IMR-90 (cell line): ENCODE results near the gene ITPK1. TPM values are rescaled to one million over a fixed set of nuclear protein-coding genes. Genes with fewer than 3 reads are reported as not detected.

Experiments used
- ATAC-seq: fragments of 200-7000 bp; cut with Tn5 transposase; 2 replicates; pipeline ENCODE4 v1.9.1; 2020; ENCODE audit warnings: low read depth, mild to moderate bottlenecking, moderate library complexity
- BruUV-seq: library from RNA; stranded (reverse); fragments of 400-500 nt; replicated peaks from 2 replicates; lab custom pipeline; 2021; lab: Mats Ljungman, UMichigan
- CTCF ChIA-PET: fragments of 300-600 bp; formaldehyde crosslinking; extraction: SDS; loops from one replicate; lab custom pipeline; 2021; ENCODE audit warnings: antibody characterized with exemption; lab: Yijun Ruan, JAX
- POLR2A ChIA-PET: fragments of 300-600 bp; sonication (Branson Sonifier 250); formaldehyde crosslinking; loops from one replicate; lab custom pipeline; 2022; ENCODE audit warnings: antibody characterized with exemption; ENCODE audit not compliant: unreplicated experiment; lab: Charles Lee
- DNase-seq: peaks from one replicate; pipeline ENCODE4 v3.0.0; 2013
- H2AFZ ChIP-seq: replicated peaks from 2 replicates; pipeline ENCODE3; 2013; ENCODE audit warnings: low read length, mild to moderate bottlenecking; ENCODE audit not compliant: poor library complexity
- H2AK5ac ChIP-seq: 2 replicates; pipeline ENCODE4 v1.6.1; 2013; ENCODE audit warnings: low read depth, low read length, inconsistent platforms
- H2AK9ac ChIP-seq: replicated peaks from 2 replicates; pipeline ENCODE3; 2013; ENCODE audit warnings: mild to moderate bottlenecking, low read depth, low read length, moderate library complexity; ENCODE audit not compliant: poor library complexity
- H2BK120ac ChIP-seq: 2 replicates; pipeline ENCODE4 v1.6.1; 2013; ENCODE audit warnings: low read depth, low read length, inconsistent platforms
- H2BK15ac ChIP-seq: 3 replicates; pipeline ENCODE4 v1.6.1; 2013; ENCODE audit warnings: low read depth, low read length, inconsistent platforms
- H2BK20ac ChIP-seq: 2 replicates; pipeline ENCODE4 v1.6.1; 2013; ENCODE audit warnings: low read depth, mild to moderate bottlenecking, inconsistent platforms, low read length, moderate library complexity
- H2BK5ac ChIP-seq: 2 replicates; pipeline ENCODE4 v1.6.1; 2013; ENCODE audit warnings: mild to moderate bottlenecking, low read depth, low read length, inconsistent platforms; ENCODE audit not compliant: poor library complexity, severe bottlenecking
- H3K14ac ChIP-seq: replicated peaks from 2 replicates; pipeline ENCODE4 v1.6.1; 2013; ENCODE audit warnings: low read depth, low read length, inconsistent platforms
- H3K18ac ChIP-seq: 2 replicates; pipeline ENCODE4 v1.6.1; 2013; ENCODE audit warnings: low read depth, low read length, control low read depth
- H3K23ac ChIP-seq: 2 replicates; pipeline ENCODE4 v1.6.1; 2013; ENCODE audit warnings: low read depth, low read length, inconsistent platforms
- H3K27ac ChIP-seq: 2 replicates; pipeline ENCODE4 v1.5.1; 2013; ENCODE audit warnings: mild to moderate bottlenecking, control low read depth, low read length; ENCODE audit not compliant: insufficient read depth
- H3K27me3 ChIP-seq: 2 replicates; pipeline ENCODE4 v1.6.1; 2013; ENCODE audit warnings: low read length; ENCODE audit not compliant: control insufficient read depth, insufficient read depth
- H3K36me3 ChIP-seq: 2 replicates; pipeline ENCODE4 v1.6.1; 2013; ENCODE audit warnings: low read length, mixed read lengths; ENCODE audit not compliant: control insufficient read depth, insufficient read depth
- H3K4ac ChIP-seq: 2 replicates; pipeline ENCODE4 v1.6.1; 2013; ENCODE audit warnings: low read depth, low read length, inconsistent platforms
- H3K4me1 ChIP-seq: 2 replicates; pipeline ENCODE4 v1.6.1; 2013; ENCODE audit warnings: low read length, mixed read lengths; ENCODE audit not compliant: control insufficient read depth, insufficient read depth
- H3K4me2 ChIP-seq: 2 replicates; pipeline ENCODE4 v1.6.1; 2013; ENCODE audit warnings: low read depth, mild to moderate bottlenecking, control low read depth, low read length, moderate library complexity
- H3K4me3 ChIP-seq: 2 replicates; pipeline ENCODE4 v1.5.1; 2013; ENCODE audit warnings: low read depth, mild to moderate bottlenecking, control low read depth, low read length, moderate library complexity; ENCODE audit not compliant: insufficient read depth
- H3K56ac ChIP-seq: 2 replicates; pipeline ENCODE4 v1.6.1; 2013; ENCODE audit warnings: low read length, inconsistent platforms; ENCODE audit not compliant: insufficient read depth; ENCODE audit errors: extremely low read depth
- H3K79me1 ChIP-seq, 2 experiments: 2 replicates each; pipeline ENCODE4 v1.6.1; 2013; ENCODE audit warnings: low read length in 2 of 2, inconsistent platforms in 1 of 2, low read depth in 1 of 2
- H3K9ac ChIP-seq: 2 replicates; pipeline ENCODE4 v1.6.1; 2013; ENCODE audit warnings: low read depth, low read length, control low read depth
- H3K9me1 ChIP-seq: 2 replicates; pipeline ENCODE4 v1.6.1; 2013; ENCODE audit warnings: low read length, inconsistent platforms; ENCODE audit not compliant: insufficient read depth
- H3K9me3 ChIP-seq: 2 replicates; pipeline ENCODE4 v1.6.1; 2013; ENCODE audit warnings: low read length; ENCODE audit not compliant: control insufficient read depth, insufficient read depth
- H4K20me1 ChIP-seq: 2 replicates; pipeline ENCODE4 v1.6.1; 2013; ENCODE audit warnings: low read length, inconsistent platforms; ENCODE audit not compliant: insufficient read depth
- H4K5ac ChIP-seq: 2 replicates; pipeline ENCODE4 v1.6.1; 2013; ENCODE audit warnings: mild to moderate bottlenecking, low read depth, low read length, control low read depth
- H4K8ac ChIP-seq, 2 experiments: 2 replicates each; pipeline ENCODE4 v1.6.1; 2013; ENCODE audit warnings: low read depth in 2 of 2, low read length in 2 of 2, control low read depth in 1 of 2, inconsistent platforms in 1 of 2
- H4K91ac ChIP-seq: 2 replicates; pipeline ENCODE4 v1.6.1; 2013; ENCODE audit warnings: low read depth, low read length, inconsistent platforms; ENCODE audit not compliant: insufficient read depth
- BHLHE40 ChIP-seq: fragments of 150-350 bp; IDR thresholded peaks from 2 replicates; pipeline ENCODE4 v1.6.1; 2016; ENCODE audit warnings: mild to moderate bottlenecking, low read depth, low read length
- CEBPB ChIP-seq: IDR thresholded peaks from 2 replicates; pipeline ENCODE4 v1.6.1; 2012; ENCODE audit warnings: low read depth, low read length, improper control_type of control experiment
- CHD1 ChIP-seq: IDR thresholded peaks from 2 replicates; pipeline ENCODE4 v1.6.1; 2012; ENCODE audit warnings: low read depth, low read length, improper control_type of control experiment
- CTCF ChIP-seq: conservative IDR thresholded peaks from 2 replicates; pipeline ENCODE4 v1.5.1; 2012; ENCODE audit warnings: mild to moderate bottlenecking, low read depth, low read length, improper control_type of control experiment
- FOS ChIP-seq: fragments of 150-350 bp; IDR thresholded peaks from 2 replicates; pipeline ENCODE4 v1.6.1; 2016; ENCODE audit warnings: low read depth, low read length
- MAFK ChIP-seq: IDR thresholded peaks from 2 replicates; pipeline ENCODE4 v1.6.1; 2012; ENCODE audit warnings: low read depth, low read length, improper control_type of control experiment
- MAZ ChIP-seq: IDR thresholded peaks from 2 replicates; pipeline ENCODE4 v1.6.1; 2012; ENCODE audit warnings: low read depth, mild to moderate bottlenecking, low read length, improper control_type of control experiment, moderate library complexity, borderline replicate concordance
- MXI1 ChIP-seq: IDR thresholded peaks from 2 replicates; pipeline ENCODE4 v1.6.1; 2012; ENCODE audit warnings: low read depth, mild to moderate bottlenecking, low read length, moderate library complexity, borderline replicate concordance
- NFE2L2 ChIP-seq: fragments of 150-350 bp; IDR thresholded peaks from 2 replicates; pipeline ENCODE4 v1.6.1; 2016; ENCODE audit warnings: low read depth, mild to moderate bottlenecking, low read length
- POLR2A ChIP-seq: IDR thresholded peaks from 2 replicates; pipeline ENCODE4 v1.6.1; 2012; ENCODE audit warnings: mild to moderate bottlenecking, low read depth, low read length
- RAD21 ChIP-seq: IDR thresholded peaks from 2 replicates; pipeline ENCODE4 v1.6.1; 2012; ENCODE audit warnings: low read length, improper control_type of control experiment
- RCOR1 ChIP-seq: IDR thresholded peaks from 2 replicates; pipeline ENCODE4 v1.6.1; 2012; ENCODE audit warnings: mild to moderate bottlenecking, low read length, improper control_type of control experiment; ENCODE audit not compliant: insufficient replicate concordance
- RFX5 ChIP-seq: IDR thresholded peaks from 2 replicates; pipeline ENCODE4 v1.8.0; 2012; ENCODE audit warnings: low read depth, mild to moderate bottlenecking, low read length, moderate library complexity
- SMC3 ChIP-seq: fragments of 150-350 bp; IDR thresholded peaks from 2 replicates; pipeline ENCODE4 v1.6.1; 2016; ENCODE audit warnings: low read depth, mild to moderate bottlenecking, antibody characterized with exemption, low read length, moderate library complexity
- WGBS, 2 experiments: methylation state at CpG; one replicate each; pipeline versions ENCODE4 v1.1.5 to v1.1.7; 2013; ENCODE audit warnings: missing lambda C conversion rate in 2 of 2; ENCODE audit not compliant: insufficient read length in 1 of 2; ENCODE audit errors: extremely low coverage in 2 of 2; 5-methylcytosine and 5-hydroxymethylcytosine counted together
- dilution Hi-C: fragments of 300-500 bp; cut with HindIII; formaldehyde crosslinking; loops from one replicate; pipeline ENCODE4 v1.14.3; 2018; ENCODE audit warnings: low sequenced_read_pairs; ENCODE audit not compliant: unreplicated experiment
- in situ Hi-C: fragments of 300-500 bp; cut with MboI; formaldehyde crosslinking; loops from 3 replicates; pipeline ENCODE4 v1.14.3; 2019; ENCODE audit warnings: low sequenced_read_pairs, inconsistent platforms, mixed read lengths
- intact Hi-C: fragments of 100-400 bp; cut with micrococcal nuclease; formaldehyde crosslinking; loops from 2 replicates; pipeline ENCODE4 v1.10.0; 2022
- polyA plus RNA-seq, 3 experiments: library from polyadenylated mRNA; depleted of rRNA; stranded (reverse); fragments of >200 nt; gene quantifications; 2 replicates each; pipeline ENCODE4 v1.2.3, GENCODE V29; 2012; ENCODE audit warnings: low replicate concordance in 1 of 3
- total RNA-seq: library from RNA; depleted of rRNA; stranded (reverse); fragments of >200 nt; gene quantifications from 2 replicates; pipeline ENCODE4 v1.2.3, GENCODE V29; 2012
- TF ChIP-seq, protein P1 (sequence below): fragments of 150-350 bp; IDR thresholded peaks from 2 replicates; pipeline ENCODE4 v1.6.1; 2017; ENCODE audit warnings: mild to moderate bottlenecking, antibody characterized with exemption, low read length, low read depth

The ITPK1 gene
- total and polyA plus RNA-seq, 2 of the 4 experiments (the other 2 are of a cell fraction), result 21.7 to 26.9 TPM

DNA sequence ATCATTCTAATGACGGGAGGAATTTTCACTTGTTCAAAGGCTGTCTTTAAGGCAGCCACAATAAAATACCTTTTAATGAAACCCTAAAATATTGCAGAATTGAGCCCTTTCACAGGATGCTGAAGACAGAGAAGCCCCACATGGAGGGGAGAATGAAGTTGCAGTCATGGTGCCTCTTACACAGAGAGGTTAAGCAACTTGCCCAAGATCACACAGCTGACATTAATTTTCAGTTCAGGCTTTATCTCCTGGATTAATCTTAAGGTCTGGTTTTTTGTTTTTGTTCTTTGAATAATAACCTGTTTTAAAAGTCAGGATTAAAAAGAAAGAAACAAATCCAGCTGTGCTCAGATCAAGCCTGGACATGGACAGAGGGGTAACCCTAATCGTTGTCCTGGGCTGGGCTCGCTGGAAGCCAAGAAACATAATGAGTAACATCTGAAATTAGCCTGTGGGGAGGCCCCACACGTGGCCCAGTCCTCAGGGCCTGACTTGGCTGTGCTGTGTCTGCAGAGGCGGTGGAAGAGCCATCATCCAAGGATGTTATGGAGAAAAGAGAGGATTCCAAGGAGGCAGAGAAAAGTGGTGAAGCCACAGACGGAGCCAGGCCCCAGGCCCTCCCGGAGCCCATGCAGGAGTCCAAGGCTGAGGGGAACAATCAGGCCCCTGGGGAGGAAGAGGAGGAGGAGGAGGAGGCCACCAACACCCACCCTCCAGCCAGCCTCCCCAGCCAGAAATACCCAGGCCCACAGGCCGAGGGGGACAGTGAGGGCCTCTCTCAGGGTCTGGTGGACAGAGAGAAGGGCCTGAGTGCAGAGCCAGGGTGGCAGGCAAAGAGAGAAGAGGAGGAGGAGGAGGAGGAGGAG, 184.8 kb downstream of the ITPK1 start:
- Histone ChIP-seq H4K5ac (no peak overlapping the region), H3K27ac (no peak overlapping the region), H3K23ac (no peak overlapping the region), H3K27me3 (peaks cover 1% of the 10 kb centered on the region; the same call in 1 of the 2 replicates), H3K9ac (no peak overlapping the region), H3K4me1 (no peaks in the 10 kb centered on the region), H2BK5ac (no peak overlapping the region), H4K91ac (no peak overlapping the region), H4K20me1 (no peaks in the 10 kb centered on the region), H3K18ac (no peak overlapping the region), H2AFZ (no peak overlapping the region), H3K4me3 (no peak overlapping the region), H2BK120ac (no peak overlapping the region), H3K36me3 (no peaks in the 10 kb centered on the region), H3K56ac (no peak overlapping the region), H3K14ac (no peak overlapping the region), H3K9me3 (no peaks in the 10 kb centered on the region), H2BK20ac (no peak overlapping the region), H2BK15ac (no peak overlapping the region), H2AK9ac (no peak overlapping the region), H2AK5ac (no peak overlapping the region), H3K9me1 (no peaks in the 10 kb centered on the region; the same call in 1 of the 2 replicates), H3K4me2 (no peak overlapping the region), H3K79me1 (no peaks in the 10 kb centered on the region), H3K4ac (no peak overlapping the region), H4K8ac (no peak overlapping the region)
- dilution Hi-C loops (no loop called here), in situ Hi-C loops (no loop called here), intact Hi-C loops (no loop called here)
- POLR2A ChIA-PET, result no interaction called here
- CTCF ChIA-PET, result no interaction called here
- WGBS, 2 experiments, result no CpG with 5 or more reads among the region's 8 CpGs
- no peak for ATAC-seq
- no TSS peak for BruUV-seq
- no peak for DNase-seq
- TF ChIP-seq MAZ, result no peak
- TF ChIP-seq MAFK, result no peak
- no peak for TF ChIP-seq FOS
- no peak for TF ChIP-seq RFX5
- TF ChIP-seq CEBPB, result no peak
- no peak for TF ChIP-seq SMC3
- TF ChIP-seq MXI1, result no peak
- no peak for TF ChIP-seq RAD21
- TF ChIP-seq, protein P1, sequence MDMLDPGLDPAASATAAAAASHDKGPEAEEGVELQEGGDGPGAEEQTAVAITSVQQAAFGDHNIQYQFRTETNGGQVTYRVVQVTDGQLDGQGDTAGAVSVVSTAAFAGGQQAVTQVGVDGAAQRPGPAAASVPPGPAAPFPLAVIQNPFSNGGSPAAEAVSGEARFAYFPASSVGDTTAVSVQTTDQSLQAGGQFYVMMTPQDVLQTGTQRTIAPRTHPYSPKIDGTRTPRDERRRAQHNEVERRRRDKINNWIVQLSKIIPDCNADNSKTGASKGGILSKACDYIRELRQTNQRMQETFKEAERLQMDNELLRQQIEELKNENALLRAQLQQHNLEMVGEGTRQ, result no peak
- no peak for TF ChIP-seq CTCF
- TF ChIP-seq BHLHE40, result no peak
- TF ChIP-seq POLR2A, result no peak
- TF ChIP-seq RCOR1, result no peak
- no peak for TF ChIP-seq NFE2L2
- no peak for TF ChIP-seq CHD1
